A673 (cell line): ENCODE measurements around the gene SAG.

Source experiments
- CTCF ChIP-seq: fragments of 300-800, 200-600 bp; sonication (generic); conservative IDR thresholded peaks from 2 replicates; pipeline ENCODE4 v1.5.1; 2017; ENCODE audit warnings: low read depth, mild to moderate bottlenecking, antibody characterized with exemption, low read length, moderate library complexity, mixed read lengths
- EZH2 ChIP-seq: fragments of 200-600 bp; sonication (generic); IDR thresholded peaks from 2 replicates; pipeline ENCODE4 v1.6.1; 2017; ENCODE audit warnings: borderline replicate concordance, low read depth, mild to moderate bottlenecking, mixed read lengths, antibody characterized with exemption, low read length; ENCODE audit not compliant: poor library complexity, severe bottlenecking

DNA sequence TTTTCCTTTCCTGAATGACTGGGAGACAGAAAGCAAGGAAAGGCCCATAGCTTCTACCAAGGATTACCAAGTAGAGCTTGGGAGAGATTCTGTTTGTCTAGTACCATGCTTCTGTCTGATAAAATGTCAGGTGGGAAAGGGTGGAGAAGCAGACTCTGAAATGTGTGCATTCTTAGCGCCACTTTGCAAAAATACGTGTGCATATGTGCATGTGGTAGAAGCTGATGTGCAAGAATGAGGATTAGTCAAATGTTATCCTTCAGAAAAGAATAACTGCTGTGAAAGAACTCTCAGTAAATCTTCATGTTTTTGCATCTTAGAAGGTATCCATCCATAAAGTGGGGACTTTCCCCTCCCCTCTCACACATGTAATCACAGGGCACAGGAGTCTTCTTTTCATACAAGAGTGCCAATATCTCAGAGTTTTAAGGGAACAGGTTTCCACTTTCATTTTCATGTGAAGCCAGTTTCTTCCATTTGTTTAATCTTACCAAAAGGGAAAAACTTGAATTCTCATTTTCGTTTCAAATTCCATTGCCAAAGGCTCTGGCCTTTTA is 31.3 kb downstream of the SAG start:
- TF ChIP-seq CTCF, result no peak
- no peak for TF ChIP-seq EZH2
